ENCODE data around the gene ZBTB40. TPM values are rescaled to one million over a fixed set of nuclear protein-coding genes. Genes with fewer than 3 reads are reported as not detected.

ZBTB40 gene
- total RNA-seq, 4 donors from 2014 or later, result 13.8 to 21.1 (median 18.4) TPM

DNA sequence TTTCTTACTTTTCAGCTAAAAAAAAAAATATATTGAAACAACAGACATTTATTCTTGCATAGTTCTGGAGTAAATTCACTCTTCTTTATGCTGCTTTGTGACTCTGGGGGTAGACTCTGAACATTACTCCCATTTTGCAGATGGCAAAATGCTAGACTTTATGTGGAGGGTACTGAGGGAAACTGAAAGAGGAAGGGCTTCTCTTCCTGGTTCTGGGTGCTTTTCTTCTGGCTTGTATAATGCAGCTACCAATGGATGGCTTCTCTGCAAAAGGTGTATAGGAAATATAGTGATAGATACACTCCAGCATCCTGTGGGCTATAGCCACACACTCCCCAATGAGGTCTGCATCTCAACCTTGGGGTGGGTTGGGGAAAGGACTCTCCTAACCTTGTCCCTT, 19.7 kb upstream of the ZBTB40 start:
- Histone ChIP-seq H3K4me3 (no peak overlapping the region), H3K9me3 (no peaks in the 10 kb centered on the region), H3K27me3 (no peaks in the 10 kb centered on the region), H3K36me3 (no peaks in the 10 kb centered on the region), H3K4me1 (no peaks in the 10 kb centered on the region), H3K27ac (replicated peaks in 1 of 4) (no peak overlapping the region)
- no peak for TF ChIP-seq POLR2A (IDR thresholded peaks at IDR 0.05; ENCODE audit: low read depth)
- TF ChIP-seq, protein P1, sequence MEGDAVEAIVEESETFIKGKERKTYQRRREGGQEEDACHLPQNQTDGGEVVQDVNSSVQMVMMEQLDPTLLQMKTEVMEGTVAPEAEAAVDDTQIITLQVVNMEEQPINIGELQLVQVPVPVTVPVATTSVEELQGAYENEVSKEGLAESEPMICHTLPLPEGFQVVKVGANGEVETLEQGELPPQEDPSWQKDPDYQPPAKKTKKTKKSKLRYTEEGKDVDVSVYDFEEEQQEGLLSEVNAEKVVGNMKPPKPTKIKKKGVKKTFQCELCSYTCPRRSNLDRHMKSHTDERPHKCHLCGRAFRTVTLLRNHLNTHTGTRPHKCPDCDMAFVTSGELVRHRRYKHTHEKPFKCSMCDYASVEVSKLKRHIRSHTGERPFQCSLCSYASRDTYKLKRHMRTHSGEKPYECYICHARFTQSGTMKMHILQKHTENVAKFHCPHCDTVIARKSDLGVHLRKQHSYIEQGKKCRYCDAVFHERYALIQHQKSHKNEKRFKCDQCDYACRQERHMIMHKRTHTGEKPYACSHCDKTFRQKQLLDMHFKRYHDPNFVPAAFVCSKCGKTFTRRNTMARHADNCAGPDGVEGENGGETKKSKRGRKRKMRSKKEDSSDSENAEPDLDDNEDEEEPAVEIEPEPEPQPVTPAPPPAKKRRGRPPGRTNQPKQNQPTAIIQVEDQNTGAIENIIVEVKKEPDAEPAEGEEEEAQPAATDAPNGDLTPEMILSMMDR (IDR thresholded peaks at IDR 0.05), result no peak
- no peak for TF ChIP-seq POLR2AphosphoS5 (IDR thresholded peaks at IDR 0.05)
- TF ChIP-seq EP300 (IDR thresholded peaks at IDR 0.05), result no peak
- DNase-seq (ENCODE audit: extremely low spot score), result peak; percentile 70
- intact Hi-C loops (cut with DNase I), result no loop called here

DNA sequence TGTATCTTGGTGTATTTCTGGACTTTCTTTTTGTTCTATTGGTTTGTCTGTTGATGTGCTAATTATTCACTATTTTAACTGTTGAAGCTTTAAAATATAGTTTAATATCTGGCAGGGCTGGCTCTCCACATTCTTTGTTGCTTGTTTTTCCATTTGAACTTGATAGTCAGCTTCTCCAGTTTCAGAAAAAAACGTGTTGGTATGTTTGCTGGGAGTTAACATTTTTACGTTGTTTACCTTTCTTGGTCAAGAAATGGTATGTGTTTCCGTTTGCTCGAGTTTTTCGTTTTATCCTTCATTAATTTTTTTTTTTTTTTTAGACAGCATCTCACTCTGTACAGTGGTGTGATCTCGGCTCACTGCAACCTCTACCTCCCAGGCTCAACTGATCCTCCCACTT, 16.9 kb upstream of the ZBTB40 start:
- Histone ChIP-seq H3K27me3 (peaks cover 0 to 8% (median 0%) of the 10 kb centered on the region in 4 donors), H3K27ac (replicated peaks in 1 of 4) (no peak overlapping the region), H3K9me3 (peaks cover 0 to 10% (median 4%) of the 10 kb centered on the region in 4 donors), H3K4me3 (no peak overlapping the region), H3K4me1 (no peaks in the 10 kb centered on the region), H3K36me3 (no peaks in the 10 kb centered on the region)
- intact Hi-C loops (cut with DNase I), result no loop called here
- DNase-seq (ENCODE audit: extremely low spot score), result no peak
- TF ChIP-seq, protein P1 (IDR thresholded peaks at IDR 0.05), result no peak
- no peak for TF ChIP-seq EP300 (IDR thresholded peaks at IDR 0.05)
- 74% methylated on average over 6 of the region's 6 CpGs for WGBS

DNA sequence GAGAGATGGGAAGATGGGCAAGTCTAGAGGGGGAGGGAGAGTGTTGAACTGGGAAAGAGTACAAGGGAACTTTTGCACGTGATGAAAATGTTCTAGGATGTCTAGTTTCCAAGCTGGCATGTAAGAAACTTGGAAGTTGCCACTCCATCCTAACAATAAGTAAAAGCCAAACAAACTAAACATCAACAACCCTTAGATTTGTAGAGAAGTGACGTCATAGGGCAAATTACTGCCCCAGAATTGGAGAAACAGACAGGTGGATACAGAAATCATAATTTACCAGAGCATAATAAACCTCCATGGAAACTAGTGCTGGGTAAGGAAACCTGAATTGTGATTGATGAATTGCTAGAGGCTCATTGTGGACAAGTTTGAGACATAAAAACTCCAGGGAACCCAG, 14.7 kb upstream of the ZBTB40 start:
- Histone ChIP-seq H3K4me3 (no peak overlapping the region), H3K27ac (replicated peaks in 1 of 4) (no peak overlapping the region), H3K27me3 (peaks cover 0 to 8% (median 0%) of the 10 kb centered on the region in 4 donors), H3K36me3 (no peaks in the 10 kb centered on the region), H3K9me3 (peaks cover 0 to 23% (median 14%) of the 10 kb centered on the region in 4 donors), H3K4me1 (no peaks in the 10 kb centered on the region)
- TF ChIP-seq POLR2AphosphoS5 (IDR thresholded peaks at IDR 0.05) (no peak), POLR2A (IDR thresholded peaks at IDR 0.05; ENCODE audit: low read depth) (no peak), EP300 (IDR thresholded peaks at IDR 0.05) (no peak)
- TF ChIP-seq, protein P1 (IDR thresholded peaks at IDR 0.05), result no peak
- intact Hi-C loops (cut with DNase I), result no loop called here
- 73% methylated on average over 2 of the region's 2 CpGs for WGBS
- DNase-seq (ENCODE audit: extremely low spot score), result no peak

DNA sequence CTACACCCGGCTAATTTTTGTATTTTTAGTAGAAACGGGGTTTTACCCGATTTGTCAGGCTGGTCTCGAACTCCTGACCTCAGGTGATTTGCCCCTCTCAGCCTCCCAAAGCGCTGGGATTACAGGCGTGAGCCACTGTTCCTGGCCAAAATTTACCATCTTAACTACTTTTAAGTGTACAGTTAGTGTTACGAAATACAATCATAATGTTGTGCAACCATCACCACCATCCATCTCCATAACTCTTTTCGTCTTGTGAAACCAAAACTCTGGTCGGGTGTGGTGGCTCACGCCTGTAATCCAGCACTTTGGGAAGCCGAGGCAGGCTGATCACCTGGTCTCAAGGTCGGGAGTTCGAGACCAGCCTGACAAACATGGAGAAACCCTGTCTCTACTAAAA, 14.1 kb upstream of the ZBTB40 start:
- Histone ChIP-seq H3K27ac (replicated peaks in 1 of 4) (no peak overlapping the region), H3K36me3 (no peaks in the 10 kb centered on the region), H3K4me1 (peaks cover 0 to 3% (median 0%) of the 10 kb centered on the region in 4 donors), H3K9me3 (peaks cover 0 to 23% (median 14%) of the 10 kb centered on the region in 4 donors), H3K4me3 (no peak overlapping the region), H3K27me3 (peaks cover 0 to 8% (median 0%) of the 10 kb centered on the region in 4 donors)
- no peak for DNase-seq (ENCODE audit: extremely low spot score)
- 87% methylated on average over 13 of the region's 13 CpGs for WGBS
- TF ChIP-seq POLR2AphosphoS5 (IDR thresholded peaks at IDR 0.05) (no peak), EP300 (IDR thresholded peaks at IDR 0.05) (no peak), POLR2A (IDR thresholded peaks at IDR 0.05; ENCODE audit: low read depth) (no peak)
- TF ChIP-seq, protein P1 (IDR thresholded peaks at IDR 0.05), result no peak
- intact Hi-C loops (cut with DNase I), result no loop called here

DNA sequence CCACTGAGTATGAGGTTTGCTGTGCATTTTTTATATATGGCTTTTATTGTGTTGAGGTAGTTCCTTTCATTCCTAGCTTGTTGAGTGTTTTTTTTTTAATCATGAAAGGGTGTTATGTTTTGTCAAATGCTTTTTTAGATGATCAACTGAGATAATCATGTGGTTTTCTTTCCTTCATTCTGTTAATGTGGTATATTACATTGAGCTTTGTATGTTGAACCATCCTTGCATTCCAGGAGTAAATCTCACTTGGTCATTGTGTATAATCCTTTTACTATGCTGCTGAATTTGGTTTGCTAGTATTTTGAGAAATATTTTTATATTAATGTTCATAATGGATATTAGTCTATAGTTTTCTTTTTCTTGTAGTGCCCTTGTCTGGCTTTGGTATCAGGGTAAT, 11.1 kb upstream of the ZBTB40 start:
- no peak overlapping the region for H3K4me3 ChIP-seq
- no peak overlapping the region for H3K27ac ChIP-seq (replicated peaks in 1 of 4)
- TF ChIP-seq, protein P1 (IDR thresholded peaks at IDR 0.05), result no peak
- TF ChIP-seq EP300 (IDR thresholded peaks at IDR 0.05), result no peak
- TF ChIP-seq POLR2A (IDR thresholded peaks at IDR 0.05; ENCODE audit: low read depth), result no peak
- TF ChIP-seq POLR2AphosphoS5 (IDR thresholded peaks at IDR 0.05), result no peak
- intact Hi-C loops (cut with DNase I), result no loop called here
- peaks cover 0 to 9% (median 0%) of the 10 kb centered on the region in 4 donors for H3K4me1 ChIP-seq
- peaks cover 0 to 23% (median 14%) of the 10 kb centered on the region in 4 donors for H3K9me3 ChIP-seq
- H3K27me3 ChIP-seq, result peaks cover 0 to 8% (median 0%) of the 10 kb centered on the region in 4 donors
- DNase-seq (ENCODE audit: extremely low spot score), result no peak
- H3K36me3 ChIP-seq, result no peaks in the 10 kb centered on the region

Measured in esophagus muscularis mucosa (tissue), 4 donors.